Lower lobe of right lung (tissue), 2 donors: ENCODE measurements around the gene HMGXB3. TPM values are rescaled to one million over a fixed set of nuclear protein-coding genes. Genes with fewer than 3 reads are reported as not detected.

ENCODE experiments used
- ATAC-seq, 2 donors: fragments of 200-7000 bp; cut with Tn5 transposase; one replicate each; pipeline ENCODE4 v1.9.1; 2020 to 2022; ENCODE audit warnings: mild to moderate bottlenecking in 2 of 2, moderate library complexity in 2 of 2
- DNase-seq: peaks from one replicate; pipeline ENCODE4 v3.0.0-alpha.2; 2020
- H3K27ac ChIP-seq: fragments of 200-600 bp; one replicate; pipeline ENCODE4 v1.8.0; 2022
- H3K27me3 ChIP-seq: fragments of 200-600 bp; one replicate; pipeline ENCODE4 v1.8.0; 2022; ENCODE audit warnings: low read depth
- H3K36me3 ChIP-seq: fragments of 200-600 bp; one replicate; pipeline ENCODE4 v1.8.0; 2022; ENCODE audit warnings: mild to moderate bottlenecking
- H3K4me1 ChIP-seq: fragments of 200-600 bp; one replicate; pipeline ENCODE4 v1.8.0; 2022
- H3K4me3 ChIP-seq: fragments of 200-600 bp; one replicate; pipeline ENCODE4 v1.8.0; 2022; ENCODE audit warnings: mild to moderate bottlenecking
- H3K9me3 ChIP-seq: fragments of 200-600 bp; one replicate; pipeline ENCODE4 v1.8.0; 2022
- CTCF ChIP-seq: fragments of 200-600 bp; IDR thresholded peaks from one replicate; pipeline ENCODE4 v1.8.0; 2022; ENCODE audit warnings: antibody characterized with exemption, mild to moderate bottlenecking
- intact Hi-C: fragments of 100-400 bp; cut with DNase I; formaldehyde crosslinking; loops from one replicate; pipeline ENCODE4 v1.11.0; 2022
- total RNA-seq: library from RNA; stranded (reverse); fragmentation: NEBNext Ultra II Directional; extraction: Animal tissue kit (Norgen Biotek cat#: 25700); gene quantifications from one replicate; pipeline ENCODE4 v1.2.1, GENCODE V29; 2021
- donor health status: DM: no; HTN: yes; CAD: no; lungs with severe emphysema.

Gene HMGXB3
- total RNA-seq, 1 donor from 2014 or later: 28.3 TPM

- TF ChIP-seq CTCF: no peak
- Histone ChIP-seq H3K4me3 (no peak overlapping the region), H3K4me1 (peaks cover 16% of the 10 kb centered on the region), H3K36me3 (peaks cover 6% of the 10 kb centered on the region), H3K27me3 (no peaks in the 10 kb centered on the region), H3K9me3 (no peaks in the 10 kb centered on the region), H3K27ac (no peak overlapping the region)
- peak in 1 of 2 donors; percentile 14 for ATAC-seq
- intact Hi-C loops: no loop called here
- no peak for DNase-seq
Observed at GRCh38 chr5:150066901-150067396, 66.4 kb downstream of the HMGXB3 start.

GRCh38 chr5:150067405-150067960, 66.9 kb downstream of the HMGXB3 start:
- DNase-seq (no peak), ATAC-seq (no peak)
- Histone ChIP-seq H3K36me3 (peaks cover 6% of the 10 kb centered on the region), H3K27ac (no peak overlapping the region), H3K27me3 (no peaks in the 10 kb centered on the region), H3K9me3 (no peaks in the 10 kb centered on the region), H3K4me1 (peaks cover 16% of the 10 kb centered on the region), H3K4me3 (no peak overlapping the region)
- no peak for TF ChIP-seq CTCF
- intact Hi-C loops: no loop called here

GRCh38 chr5:150068071-150068470, 67.5 kb downstream of the HMGXB3 start:
- no peak for ATAC-seq
- TF ChIP-seq CTCF: no peak
- Histone ChIP-seq H3K27ac (no peak overlapping the region), H3K4me1 (peaks cover 16% of the 10 kb centered on the region), H3K36me3 (peaks cover 6% of the 10 kb centered on the region), H3K27me3 (no peaks in the 10 kb centered on the region), H3K4me3 (no peak overlapping the region), H3K9me3 (no peaks in the 10 kb centered on the region)
- DNase-seq: no peak
- intact Hi-C loops: no loop called here

GRCh38 chr5:150068472-150068871, 67.9 kb downstream of the HMGXB3 start:
- intact Hi-C loops: no loop called here
- DNase-seq (no peak), ATAC-seq (no peak)
- no peak for TF ChIP-seq CTCF
- H3K27me3 ChIP-seq: no peaks in the 10 kb centered on the region
- no peaks in the 10 kb centered on the region for H3K9me3 ChIP-seq
- H3K27ac ChIP-seq: no peak overlapping the region
- H3K36me3 ChIP-seq: peaks cover 6% of the 10 kb centered on the region
- H3K4me1 ChIP-seq: peaks cover 16% of the 10 kb centered on the region
- H3K4me3 ChIP-seq: no peak overlapping the region

- intact Hi-C loops: no loop called here
- no peak for TF ChIP-seq CTCF
- Histone ChIP-seq H3K4me3 (no peak overlapping the region), H3K9me3 (no peaks in the 10 kb centered on the region), H3K36me3 (peaks cover 6% of the 10 kb centered on the region), H3K27ac (no peak overlapping the region), H3K4me1 (peaks cover 16% of the 10 kb centered on the region), H3K27me3 (no peaks in the 10 kb centered on the region)
- ATAC-seq (no peak), DNase-seq (no peak)
Observed at GRCh38 chr5:150068961-150069645, 68.6 kb downstream of the HMGXB3 start.
